ENCODE data around the gene CCDC81.

CCDC81 gene

DNA sequence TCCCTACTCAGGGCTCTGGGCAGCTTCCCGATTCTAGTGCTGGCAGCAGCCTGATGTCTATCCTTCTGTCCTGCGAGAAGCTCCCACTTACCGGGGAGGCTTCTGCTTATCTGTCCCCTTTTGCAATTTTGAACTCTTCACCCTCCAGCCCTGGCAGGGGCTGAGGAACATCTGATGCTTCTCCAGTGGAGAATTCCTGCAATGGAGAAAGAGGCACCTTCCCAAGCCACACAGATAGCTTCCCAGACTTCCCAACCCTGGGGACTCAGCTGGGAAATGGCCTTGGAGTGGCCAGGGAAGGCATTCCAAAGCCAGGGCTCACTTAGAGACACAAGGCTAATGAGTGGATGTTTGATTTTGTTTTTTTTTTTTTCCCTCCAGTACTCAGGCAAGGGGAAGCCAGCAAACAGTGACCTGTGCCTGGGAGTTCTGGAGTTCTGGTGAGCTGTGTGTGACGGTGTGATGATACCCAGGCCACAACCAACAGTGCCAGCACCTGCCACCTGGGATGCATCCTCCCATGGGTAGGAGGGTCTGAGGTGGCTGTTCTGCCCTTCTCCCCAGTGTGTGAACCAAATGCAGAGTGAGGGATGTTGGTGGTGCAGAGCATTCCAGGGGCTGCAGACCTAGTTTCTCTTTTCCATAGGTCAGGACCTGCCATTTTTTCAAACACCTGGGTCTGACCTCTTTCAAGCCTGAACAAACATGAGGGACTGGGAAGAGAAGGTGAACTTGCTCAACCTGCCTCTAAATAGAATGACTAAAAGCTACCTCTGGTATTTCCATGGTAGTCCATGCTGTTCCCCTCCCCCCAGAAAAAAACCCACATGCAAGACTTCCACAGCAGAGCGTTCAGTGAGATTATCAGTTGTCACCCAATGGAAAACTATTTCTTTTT lies 95.1 kb downstream of the CCDC81 start:
- peak; percentile 27 for DNase-seq

Data from stimulated activated CD4-positive, alpha-beta T cell treated with anti-CD3 and anti-CD28 coated beads, Interleukin-15, amount 100 ng/mL, for 24 hours (primary cell).